ENCODE measurements around the gene ANO10.
"Not testable (repeated sequence)": the region's sequence is repeated elsewhere in the genome, so short reads cannot be mapped to it uniquely, and the experiment has no call there.

The ANO10 gene, protein sequence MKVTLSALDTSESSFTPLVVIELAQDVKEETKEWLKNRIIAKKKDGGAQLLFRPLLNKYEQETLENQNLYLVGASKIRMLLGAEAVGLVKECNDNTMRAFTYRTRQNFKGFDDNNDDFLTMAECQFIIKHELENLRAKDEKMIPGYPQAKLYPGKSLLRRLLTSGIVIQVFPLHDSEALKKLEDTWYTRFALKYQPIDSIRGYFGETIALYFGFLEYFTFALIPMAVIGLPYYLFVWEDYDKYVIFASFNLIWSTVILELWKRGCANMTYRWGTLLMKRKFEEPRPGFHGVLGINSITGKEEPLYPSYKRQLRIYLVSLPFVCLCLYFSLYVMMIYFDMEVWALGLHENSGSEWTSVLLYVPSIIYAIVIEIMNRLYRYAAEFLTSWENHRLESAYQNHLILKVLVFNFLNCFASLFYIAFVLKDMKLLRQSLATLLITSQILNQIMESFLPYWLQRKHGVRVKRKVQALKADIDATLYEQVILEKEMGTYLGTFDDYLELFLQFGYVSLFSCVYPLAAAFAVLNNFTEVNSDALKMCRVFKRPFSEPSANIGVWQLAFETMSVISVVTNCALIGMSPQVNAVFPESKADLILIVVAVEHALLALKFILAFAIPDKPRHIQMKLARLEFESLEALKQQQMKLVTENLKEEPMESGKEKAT

DNA sequence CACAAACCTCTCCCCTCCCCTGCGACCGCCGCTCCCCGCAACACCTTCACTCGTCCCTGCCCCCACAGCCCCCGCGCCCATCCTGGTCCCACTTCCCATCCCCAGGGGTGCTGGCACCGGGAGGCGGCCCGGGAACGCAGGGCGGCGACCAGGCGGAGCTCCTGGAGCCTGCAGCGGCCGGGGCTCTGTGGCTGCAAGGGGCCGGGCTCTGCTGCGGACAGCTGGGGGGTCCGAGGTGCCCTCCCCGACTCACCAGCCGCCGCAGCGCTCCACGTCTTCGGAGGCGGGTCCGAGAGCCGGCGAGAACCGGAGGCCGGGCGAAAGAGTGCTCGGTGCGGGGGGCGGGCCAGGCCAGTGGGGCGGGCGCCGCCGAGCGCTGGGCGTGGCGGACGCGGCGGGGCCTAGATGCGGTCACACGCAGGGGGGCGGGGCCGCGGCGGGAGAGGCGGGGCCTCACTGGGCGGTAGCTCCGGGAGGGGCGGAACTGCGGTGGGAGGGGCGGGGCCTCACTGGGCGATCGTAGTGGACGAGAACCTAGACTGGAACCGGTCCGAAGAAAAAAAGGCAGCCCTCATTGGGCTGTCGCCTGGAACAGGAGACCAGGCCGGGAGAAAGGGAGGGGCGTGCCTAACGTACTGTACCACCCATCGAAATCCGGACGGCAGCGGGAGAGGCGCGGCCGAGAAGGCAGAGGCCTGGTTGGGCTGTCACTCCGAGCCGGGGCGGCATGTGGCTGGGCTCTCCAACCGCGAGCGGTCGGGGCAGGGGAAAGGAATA lies at the start of gene ANO10:
Gene ANO10 (minus strand): TSS at position 356 of the 777 bp plus-strand sequence. CDS start 16,159 bp downstream, outside the sequence.
- DNase-seq: peak; percentile 96

DNA sequence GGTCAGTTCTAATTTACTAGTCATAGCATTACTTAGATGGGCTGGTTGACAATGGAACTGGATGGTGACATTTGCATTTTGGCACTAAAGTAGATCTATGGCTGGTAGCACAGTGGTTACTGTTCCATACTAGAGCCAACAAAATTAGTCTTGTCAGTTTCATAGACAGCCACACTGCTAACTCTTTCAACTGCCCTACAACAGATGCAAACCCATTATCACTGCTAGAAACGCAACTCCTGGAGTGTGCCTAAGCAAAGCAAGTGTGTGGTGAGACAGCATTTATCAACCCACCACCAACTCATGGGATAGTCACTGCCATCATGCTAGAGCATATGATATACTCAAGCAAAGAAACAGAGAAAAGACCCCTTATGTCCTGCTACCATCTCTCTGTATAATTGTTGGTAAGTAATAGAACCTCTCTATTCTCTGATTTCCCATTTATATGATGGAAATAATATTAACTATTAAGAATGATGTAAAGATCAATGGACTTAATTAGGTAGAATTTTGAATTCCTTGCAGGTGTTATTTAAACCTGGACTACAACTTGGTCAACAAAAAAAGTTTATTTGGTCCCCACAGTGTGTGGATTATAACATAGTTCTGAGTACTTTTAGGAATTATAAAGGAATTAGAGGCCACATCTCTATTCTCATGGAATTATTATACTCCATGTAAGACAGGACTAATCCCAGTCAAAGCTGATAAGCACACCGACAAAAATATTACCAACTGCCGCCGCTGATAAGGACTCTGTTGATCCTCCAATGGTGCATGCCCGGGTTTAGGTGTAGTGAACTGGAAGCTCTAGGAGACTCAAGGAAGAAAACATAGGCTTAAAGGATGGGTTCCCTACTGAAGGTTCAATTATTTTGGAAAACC lies 49.1 kb upstream of the ANO10 start:
- no peak for DNase-seq

DNA sequence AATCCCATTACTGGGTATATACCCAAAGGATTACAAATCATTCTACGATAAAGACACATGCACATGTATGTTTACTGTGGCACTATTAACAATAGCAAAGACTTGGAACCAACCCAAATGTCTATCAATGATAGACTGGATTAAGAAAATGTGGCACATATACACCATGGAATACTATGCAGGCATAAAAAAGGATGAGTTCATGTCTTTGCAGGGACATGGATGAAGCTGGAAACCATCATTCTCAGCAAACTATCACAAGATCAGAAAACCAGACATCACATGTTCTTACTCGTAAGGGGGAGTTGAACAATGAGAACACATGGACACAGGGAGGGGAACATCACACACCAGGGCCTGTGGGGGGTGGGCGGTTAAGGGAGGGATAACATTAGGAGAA lies 43.2 kb upstream of the ANO10 start:
- not testable (repeated sequence) for DNase-seq

DNA sequence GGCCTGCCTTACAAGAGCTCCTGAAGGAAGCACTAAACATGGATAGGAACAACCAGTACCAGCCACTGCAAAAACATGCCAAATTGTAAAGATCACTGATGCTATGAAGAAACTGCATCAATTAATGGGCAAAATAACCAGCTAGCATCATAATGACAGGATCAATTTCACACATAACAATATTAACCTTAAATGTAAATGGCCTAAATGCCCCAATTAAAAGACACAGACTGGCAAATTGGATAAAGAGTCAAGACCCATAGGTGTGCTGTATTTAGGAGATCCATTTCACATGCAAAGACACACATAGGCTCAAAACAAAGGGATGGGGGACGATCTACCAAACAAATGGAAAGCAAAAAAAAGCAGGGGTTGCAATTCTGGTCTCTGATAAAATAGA lies 39.6 kb upstream of the ANO10 start:
- not testable (repeated sequence) for DNase-seq

DNA sequence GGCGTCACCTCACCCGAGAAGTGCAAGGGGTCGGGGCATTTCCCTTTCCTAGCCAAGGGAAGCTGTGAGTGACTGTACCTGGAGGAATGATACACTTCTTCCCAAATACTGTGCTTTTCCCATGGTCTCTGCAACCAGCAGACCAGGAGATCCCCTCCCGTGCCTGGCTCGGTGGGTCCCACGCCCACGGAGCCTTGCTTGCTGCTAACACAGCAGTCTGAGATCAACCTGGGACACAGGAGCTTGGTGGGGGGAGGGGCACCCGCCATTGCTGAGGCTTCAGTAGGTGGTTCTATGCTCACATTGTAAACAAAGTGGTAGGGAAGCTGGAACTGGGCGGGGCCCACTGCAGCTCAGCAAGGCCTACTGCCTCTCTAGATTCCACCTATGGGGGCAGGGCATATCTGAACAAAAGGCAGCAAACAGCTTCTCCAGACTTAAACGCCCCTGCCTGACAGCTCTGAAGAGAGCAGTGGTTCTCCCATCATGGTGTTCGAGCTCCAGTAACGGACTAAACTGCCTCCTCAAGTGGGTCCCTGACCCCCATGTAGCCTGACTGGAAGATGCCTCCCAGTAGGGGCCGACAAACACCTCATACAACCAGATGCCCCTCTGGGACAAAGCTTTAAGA lies 37.6 kb upstream of the ANO10 start:
- DNase-seq: peak; percentile 40

DNA sequence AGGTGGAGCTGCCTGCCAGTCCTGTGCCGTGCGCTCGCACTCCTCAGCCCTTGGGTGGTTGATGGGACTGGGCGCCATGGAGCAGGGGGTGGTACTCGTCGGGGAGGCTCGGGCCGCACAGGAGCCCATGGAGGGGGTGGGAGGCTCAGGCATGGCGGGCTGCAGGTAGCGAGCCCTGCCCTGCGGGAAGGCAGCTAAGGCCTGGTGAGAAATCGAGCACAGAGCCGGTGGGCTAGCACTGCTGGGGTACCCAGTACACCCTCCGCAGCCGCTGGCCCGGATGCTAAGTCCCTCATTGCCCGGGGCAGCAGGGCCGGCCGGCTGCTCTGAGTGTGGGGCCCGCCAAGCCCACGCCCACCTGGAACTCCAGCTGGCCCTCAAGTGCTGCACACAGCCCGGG lies 34.6 kb upstream of the ANO10 start:
- DNase-seq: not testable (repeated sequence)

DNA sequence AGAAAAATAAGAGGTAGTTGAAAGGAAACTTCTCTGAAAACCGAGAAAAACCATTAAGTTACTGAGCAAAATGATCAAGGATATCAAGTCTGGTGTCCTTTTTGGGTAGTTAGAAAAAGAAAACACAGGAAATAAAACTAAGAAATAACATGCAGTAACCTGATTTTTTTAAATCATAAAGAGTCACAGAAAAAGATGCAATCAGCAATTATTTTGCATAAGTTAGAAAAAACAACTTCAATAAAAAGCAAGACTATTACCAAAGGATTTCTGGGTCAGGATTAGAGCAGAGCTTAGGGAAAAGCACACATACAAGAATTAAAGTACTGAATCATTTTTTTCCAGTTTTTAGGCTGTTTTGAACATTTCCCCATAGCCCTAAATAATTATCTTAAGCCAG lies 28.5 kb upstream of the ANO10 start:
- DNase-seq: no peak

DNA sequence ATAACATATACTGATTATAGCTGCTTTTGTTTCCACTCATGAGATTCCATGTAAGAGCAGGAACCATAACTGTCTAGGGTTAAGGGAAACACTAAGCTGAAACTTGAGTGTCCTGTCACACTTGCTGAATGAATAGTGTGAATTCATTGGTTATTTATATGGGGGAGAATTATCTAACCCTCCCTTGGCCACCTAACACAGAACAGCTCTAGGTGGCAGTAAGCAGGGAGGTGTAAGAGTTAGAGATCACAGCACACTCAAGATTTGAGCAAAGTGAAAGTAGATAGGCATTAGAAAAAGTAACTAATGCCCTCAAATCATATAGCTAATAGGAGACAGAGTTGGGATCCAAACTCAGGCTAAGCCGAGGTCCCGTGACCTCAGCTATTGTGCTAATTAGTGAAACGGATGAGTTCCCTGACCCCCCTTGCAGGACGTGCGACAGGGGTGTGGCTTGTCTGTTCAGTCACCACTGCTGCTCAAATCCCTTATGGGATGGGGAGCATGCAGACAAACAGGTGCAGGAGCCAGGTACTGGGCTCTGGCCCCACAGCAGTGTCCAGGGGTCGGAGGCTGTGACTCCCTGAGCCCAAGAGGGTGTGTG lies 27.7 kb upstream of the ANO10 start:
- DNase-seq: no peak

DNA sequence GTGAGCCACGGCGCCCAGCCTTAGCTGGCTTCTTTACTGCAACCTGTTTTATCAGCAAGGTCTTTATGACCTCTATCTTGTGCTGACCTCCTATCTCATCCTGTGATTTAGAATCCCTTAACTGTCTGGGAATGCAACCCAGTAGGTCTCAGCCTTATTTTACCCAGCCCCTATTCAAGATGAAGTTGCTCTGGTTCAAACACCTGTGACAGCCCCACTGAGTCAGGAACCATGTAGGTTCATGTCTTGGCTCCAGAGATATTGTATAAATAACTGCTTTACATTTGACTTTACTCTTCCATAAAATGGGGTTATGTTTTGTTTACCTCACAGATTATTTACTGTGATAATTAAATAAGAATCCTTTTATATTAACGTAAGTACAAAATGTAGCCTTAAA lies 27.1 kb upstream of the ANO10 start:
- no peak for DNase-seq

DNA sequence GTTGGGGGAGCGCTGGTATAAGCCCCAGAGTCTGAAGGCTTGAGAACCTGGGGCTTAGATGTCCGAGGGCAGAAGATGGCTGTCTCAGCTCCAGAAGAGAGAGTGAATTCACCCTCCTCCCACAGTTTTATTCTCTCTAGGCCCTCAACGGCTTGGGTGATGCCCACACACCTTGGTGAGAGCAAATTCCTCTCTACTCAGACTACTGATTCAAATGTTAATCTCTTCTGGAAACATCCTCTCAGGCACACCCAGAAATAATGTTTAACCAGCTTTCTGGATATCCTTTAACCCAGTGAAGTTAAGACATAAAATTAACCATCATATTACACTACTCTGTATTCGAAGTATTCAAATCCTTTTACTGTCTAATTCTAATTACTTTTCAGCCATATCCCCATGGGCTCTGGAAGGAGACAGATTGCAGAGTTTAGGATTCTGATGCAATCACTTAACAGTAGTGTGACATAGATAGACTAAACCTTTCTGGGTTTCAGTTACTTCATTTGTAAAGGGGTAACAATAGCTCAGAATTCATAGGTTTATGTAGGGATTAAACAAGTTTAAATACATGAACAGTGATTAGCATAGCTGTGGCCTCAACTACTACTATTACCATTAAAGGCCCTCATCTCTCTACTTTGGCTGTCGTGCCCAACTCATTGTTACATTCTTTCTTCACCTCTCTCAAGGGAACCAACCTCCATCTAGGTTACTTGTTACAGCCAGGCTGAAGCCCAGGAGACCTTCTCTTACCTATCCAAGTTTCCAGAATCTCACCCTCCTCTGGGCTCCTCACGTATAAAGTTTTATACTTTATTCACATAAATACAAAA lies 25.7 kb upstream of the ANO10 start:
- DNase-seq: no peak

DNA sequence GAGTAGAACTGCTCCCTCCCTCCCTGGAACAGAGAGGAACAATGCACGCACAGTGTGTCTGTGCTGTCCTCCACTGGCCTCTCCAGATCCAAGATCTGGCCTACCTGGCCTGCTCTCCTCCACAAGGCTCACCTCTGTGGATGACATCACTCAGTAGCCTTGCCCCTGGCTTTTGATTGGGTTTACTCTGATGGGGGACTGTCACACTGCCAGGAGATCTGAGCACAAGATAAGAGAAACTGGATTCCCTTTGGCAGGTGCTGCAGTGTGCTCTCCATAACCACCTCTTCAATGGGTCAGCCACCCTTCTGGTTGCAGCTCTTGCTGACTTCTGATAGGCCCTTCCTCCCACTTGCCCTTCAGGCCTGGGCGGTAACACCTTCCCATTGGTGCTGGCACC lies 22.6 kb upstream of the ANO10 start:
- no peak for DNase-seq

DNA sequence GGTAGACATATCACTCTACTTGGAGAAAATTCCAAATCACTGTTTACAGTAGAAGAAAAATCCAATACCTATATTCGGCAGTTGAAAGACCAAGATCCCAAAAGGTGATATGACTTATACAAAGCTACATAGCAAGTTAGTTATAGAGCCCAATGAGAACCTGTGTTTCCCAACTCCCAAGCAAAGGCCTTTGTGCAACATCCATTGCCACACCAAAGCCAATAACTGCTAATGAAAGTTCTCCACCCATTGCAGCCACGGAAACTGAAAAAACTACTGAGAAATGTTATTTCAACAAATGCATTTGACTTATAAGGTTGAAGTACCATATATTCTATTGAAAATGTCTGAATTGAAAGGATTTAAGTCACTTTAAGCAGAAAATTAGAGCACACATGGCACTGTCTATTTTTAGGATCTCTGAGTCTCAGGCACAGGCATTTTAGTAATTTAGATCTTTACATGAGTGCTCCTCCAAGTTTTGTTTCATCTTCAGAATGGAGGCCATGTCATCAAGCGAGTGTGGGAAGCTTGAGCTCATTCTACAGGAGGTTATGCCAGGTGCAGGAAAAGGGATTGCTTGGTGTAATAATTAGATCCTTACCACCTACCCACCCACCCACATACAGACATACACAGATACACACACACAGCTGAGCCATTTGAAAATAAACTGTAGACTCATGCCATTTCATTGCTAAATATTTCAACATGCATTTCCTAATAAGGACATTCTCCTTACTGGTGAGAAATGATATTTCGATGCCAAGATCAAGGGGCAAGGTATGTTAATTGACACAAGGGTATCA lies 19.7 kb upstream of the ANO10 start:
- no peak for DNase-seq

DNA sequence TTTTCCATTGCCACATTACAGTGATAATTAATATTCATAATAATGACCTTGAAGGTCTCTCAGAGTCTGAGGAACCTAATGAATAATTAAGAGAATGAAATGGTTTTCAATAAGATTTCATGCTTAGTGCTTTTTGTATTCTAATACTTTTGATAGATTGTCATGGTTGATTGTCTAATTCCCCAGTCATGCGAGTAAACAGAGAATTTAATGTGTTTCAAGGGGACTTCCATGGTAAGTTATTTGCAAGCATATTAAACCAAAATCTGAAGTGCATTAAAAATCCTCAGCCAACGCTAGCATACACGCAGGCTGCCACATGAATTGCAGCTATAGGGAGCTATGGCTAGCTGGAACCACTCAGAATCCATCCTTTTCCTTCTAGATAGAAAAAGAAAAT lies 18.9 kb upstream of the ANO10 start:
- DNase-seq: no peak

DNA sequence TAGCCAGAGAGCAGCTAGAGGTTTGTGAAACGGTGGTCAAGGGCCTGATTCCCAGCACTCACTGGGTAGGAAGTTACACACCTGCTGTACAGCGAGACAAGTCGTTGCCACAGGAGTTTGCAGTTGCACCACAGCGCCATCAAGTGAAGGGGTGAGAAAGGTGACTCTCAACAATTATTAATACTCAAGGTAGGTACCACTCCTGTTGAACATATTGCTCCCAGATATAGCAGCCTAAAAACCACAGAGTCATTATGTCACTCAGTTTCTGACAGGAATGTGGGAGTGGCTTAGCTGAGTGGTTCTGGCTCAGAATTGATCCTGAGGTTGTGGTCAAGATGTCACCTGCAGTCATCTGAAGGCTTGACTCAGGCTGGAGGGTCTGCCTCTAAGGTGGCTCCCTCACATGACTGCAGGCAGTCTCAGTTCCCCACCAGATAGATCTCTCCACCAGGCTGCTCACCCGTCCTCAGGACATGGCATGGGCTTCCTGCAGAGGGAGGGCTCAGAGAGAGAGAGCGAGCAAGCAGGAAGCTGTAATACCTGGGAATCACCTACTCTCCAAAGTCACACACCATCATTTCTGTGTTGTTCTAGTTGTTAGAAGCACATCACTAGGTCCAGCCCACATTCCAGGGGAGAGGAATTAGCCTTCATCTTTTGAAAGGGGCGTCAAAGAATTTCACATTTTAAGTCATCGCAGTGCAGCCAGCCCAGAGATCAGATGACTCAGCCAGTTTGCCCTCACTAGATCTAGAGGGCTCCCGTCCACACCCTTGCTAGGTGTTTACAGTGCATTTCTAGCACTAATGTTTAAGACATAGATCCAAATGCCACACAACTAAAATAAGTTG lies 17.0 kb upstream of the ANO10 start:
- DNase-seq: peak; percentile 69

DNA sequence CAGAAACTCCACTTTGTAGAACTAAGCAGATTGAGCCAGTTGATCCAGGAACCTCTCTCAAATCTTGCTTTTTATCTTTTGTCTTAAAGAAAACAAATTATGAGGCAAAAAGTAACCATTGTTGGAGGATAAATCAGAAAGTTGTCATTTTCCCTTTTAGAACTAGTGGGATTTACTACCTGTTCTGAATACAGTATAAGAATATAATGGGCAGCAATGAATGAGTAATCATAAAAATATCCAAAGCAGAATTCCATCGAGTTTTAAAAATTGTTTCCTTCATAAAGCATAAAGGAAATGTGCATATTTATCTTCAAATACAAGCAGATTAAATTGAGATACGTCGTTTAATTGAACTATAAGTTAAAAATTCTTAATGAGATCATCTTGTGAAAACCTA lies 15.9 kb upstream of the ANO10 start:
- DNase-seq: no peak

DNA sequence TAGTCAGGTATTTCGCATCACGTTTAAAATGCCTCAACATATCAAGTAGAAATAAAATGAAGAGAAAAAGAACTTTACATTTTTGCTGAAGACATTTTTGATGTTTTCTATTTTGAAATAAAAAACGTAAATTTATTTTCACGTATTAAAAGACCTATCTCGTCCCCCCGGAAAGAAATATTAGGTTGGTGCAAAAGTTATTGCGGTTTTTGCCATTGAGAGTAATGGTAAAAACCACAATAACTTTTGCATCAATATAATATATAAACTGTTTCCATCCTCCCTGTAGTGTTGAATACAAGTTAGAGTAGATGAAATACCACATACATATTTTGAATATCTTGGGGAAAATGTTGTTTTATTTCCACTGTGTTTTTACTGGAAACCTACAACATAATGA lies 11.2 kb upstream of the ANO10 start:
- no peak for DNase-seq

DNA sequence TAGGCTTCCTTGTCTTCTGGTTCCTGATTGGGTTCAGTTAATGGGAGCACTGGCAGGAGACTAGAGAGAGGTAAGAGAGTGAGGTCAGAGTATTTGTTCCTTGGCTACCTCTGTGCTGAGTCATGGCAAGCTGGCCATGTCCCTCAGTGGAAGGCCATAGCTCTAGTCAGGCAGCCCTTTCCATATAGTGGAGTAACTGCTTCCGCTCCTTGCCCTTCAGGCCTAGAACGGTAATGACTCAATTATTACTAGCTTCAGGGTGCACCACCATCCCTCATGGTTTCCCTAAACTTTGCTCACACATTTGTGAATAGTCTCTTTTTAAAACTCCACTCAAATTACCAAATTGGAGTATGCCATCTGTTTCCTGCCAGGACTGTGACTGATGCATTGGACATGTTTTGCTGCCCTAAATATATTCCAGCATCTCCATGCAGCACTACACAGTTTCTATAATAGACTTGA lies 10.5 kb upstream of the ANO10 start:
- DNase-seq: no peak

DNA sequence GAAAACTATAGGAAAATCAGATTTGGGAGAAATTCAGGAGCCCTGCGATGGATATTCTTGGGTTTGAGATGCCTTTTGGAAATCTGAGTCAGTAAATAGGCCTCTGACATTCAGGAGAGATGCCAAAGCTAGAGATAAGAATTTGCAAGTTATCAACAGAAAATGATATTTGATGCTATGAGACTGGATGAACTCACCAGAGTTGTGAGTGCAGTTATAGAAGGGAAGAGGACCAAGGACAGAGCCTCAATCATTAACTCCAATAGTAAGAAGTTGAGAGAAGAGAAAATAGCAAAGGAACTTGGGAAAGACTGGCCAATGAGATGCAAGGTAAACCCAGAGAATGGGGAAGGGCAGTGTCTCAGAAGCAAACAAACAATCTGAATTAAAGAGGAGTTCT lies 7.9 kb upstream of the ANO10 start:
- DNase-seq: no peak

DNA sequence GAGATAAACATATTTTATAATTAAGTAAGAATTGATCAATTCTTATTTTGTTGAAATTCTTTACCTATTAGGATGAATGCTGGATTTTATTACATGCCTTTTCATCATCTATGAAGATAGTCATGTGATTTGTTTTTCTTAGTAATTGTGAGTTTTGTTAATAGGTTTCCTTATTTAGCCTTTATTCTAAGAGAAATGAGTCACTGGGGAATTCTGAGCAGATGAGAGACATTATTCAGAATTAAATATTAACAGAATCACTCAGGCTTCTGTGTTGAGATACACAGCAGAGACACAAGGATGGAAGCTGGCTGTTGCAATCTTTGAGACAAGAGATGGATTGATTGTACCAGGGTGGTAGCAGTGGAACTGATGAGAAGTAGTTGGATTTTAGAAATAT lies 7.4 kb upstream of the ANO10 start:
- DNase-seq: no peak

Data from RPMI8226 (cell line).